Fibroblast of skin of right quadriceps (primary cell): Measurements from ENCODE around the gene PRAC2.
A peak's percentile ranks its signal among the peaks of the same experiment; 100 is the strongest.

Experiments used
- DNase-seq: peaks from one replicate; pipeline ENCODE4 v3.0.0-alpha.2; 2013

PRAC2 gene

GRCh38 chr17:48720266-48721008 is 2.5 kb upstream of the PRAC2 start:
- DNase-seq: no peak

- DNase-seq: no peak
Measured at GRCh38 chr17:48721009-48721402, 2.0 kb upstream of the PRAC2 start.

GRCh38 chr17:48722201-48722907 is 631 bp upstream of the PRAC2 start, which contains the start of gene PRAC1:
Gene PRAC1 (minus strand): TSS chr17:48722518. CDS start chr17:48722392, 126 bp downstream.
- DNase-seq: no peak

- DNase-seq: peak; percentile 14
Measured at GRCh38 chr17:48723423-48724250, 652 bp downstream of the PRAC2 start.

- DNase-seq: peak; percentile 62
Measured at GRCh38 chr17:48724251-48725003, 1.4 kb downstream of the PRAC2 start.

GRCh38 chr17:48725004-48725287 is 2.0 kb downstream of the PRAC2 start:
- no peak for DNase-seq

- DNase-seq: no peak
Measured at GRCh38 chr17:48725288-48726064, 2.5 kb downstream of the PRAC2 start.

GRCh38 chr17:48726114-48726915 is 3.3 kb downstream of the PRAC2 start:
- DNase-seq: no peak

- DNase-seq: no peak
Measured at GRCh38 chr17:48726916-48727286, 3.9 kb downstream of the PRAC2 start.

GRCh38 chr17:48727415-48728175 is 4.6 kb downstream of the PRAC2 start:
- no peak for DNase-seq

GRCh38 chr17:48728232-48729231 is 5.5 kb downstream of the PRAC2 start, which contains the start of gene HOXB13:
Gene HOXB13 (minus strand): TSS chr17:48728750. CDS start chr17:48728593, 157 bp downstream.
- DNase-seq: peak; percentile 64

GRCh38 chr17:48729335-48730239 is 6.6 kb downstream of the PRAC2 start:
- DNase-seq: no peak

GRCh38 chr17:48730240-48730550 is 7.2 kb downstream of the PRAC2 start:
- DNase-seq: no peak

- DNase-seq: no peak
Measured at GRCh38 chr17:48731355-48731754, 8.4 kb downstream of the PRAC2 start.

- DNase-seq: no peak
Measured at GRCh38 chr17:48732688-48733629, 10.0 kb downstream of the PRAC2 start.

GRCh38 chr17:48733632-48734328 is 10.8 kb downstream of the PRAC2 start:
- no peak for DNase-seq
